ENCODE measurements around the gene PI4KB. TPM values are rescaled to one million over a fixed set of nuclear protein-coding genes. Genes with fewer than 3 reads are reported as not detected.
A peak's percentile ranks its signal among the peaks of the same experiment; 100 is the strongest.

PI4KB gene
- total RNA-seq, 1 experiment from 2014 or later, result 40.6 TPM

GRCh38 chr1:151314137-151314875 lies 12.9 kb downstream of the PI4KB start:
- in situ Hi-C loops (cut with HindIII; ENCODE audit: low sequenced_read_pairs), result no loop called here
- peak; percentile 39 for DNase-seq (ENCODE audit: low spot score)

GRCh38 chr1:151313501-151313900 lies 13.7 kb downstream of the PI4KB start:
- in situ Hi-C loops (cut with HindIII; ENCODE audit: low sequenced_read_pairs), result no loop called here
- DNase-seq (ENCODE audit: low spot score), result no peak

- in situ Hi-C loops (cut with HindIII; ENCODE audit: low sequenced_read_pairs), result no loop called here
- DNase-seq (ENCODE audit: low spot score), result no peak
Measured at GRCh38 chr1:151312826-151313225, 14.4 kb downstream of the PI4KB start.

GRCh38 chr1:151312411-151312810 lies 14.8 kb downstream of the PI4KB start:
- DNase-seq (ENCODE audit: low spot score), result no peak
- in situ Hi-C loops (cut with HindIII; ENCODE audit: low sequenced_read_pairs), result no loop called here

GRCh38 chr1:151311589-151312331 lies 15.5 kb downstream of the PI4KB start:
- in situ Hi-C loops (cut with HindIII; ENCODE audit: low sequenced_read_pairs), result no loop called here
- DNase-seq (ENCODE audit: low spot score), result no peak

- no peak for DNase-seq (ENCODE audit: low spot score)
- in situ Hi-C loops (cut with HindIII; ENCODE audit: low sequenced_read_pairs), result no loop called here
Measured at GRCh38 chr1:151311011-151311410, 16.2 kb downstream of the PI4KB start.

- in situ Hi-C loops (cut with HindIII; ENCODE audit: low sequenced_read_pairs), result no loop called here
- no peak for DNase-seq (ENCODE audit: low spot score)
Measured at GRCh38 chr1:151309811-151310323, 17.3 kb downstream of the PI4KB start.

- DNase-seq (ENCODE audit: low spot score), result no peak
- in situ Hi-C loops (cut with HindIII; ENCODE audit: low sequenced_read_pairs), result no loop called here
Measured at GRCh38 chr1:151294742-151295462, 32.3 kb downstream of the PI4KB start.

GRCh38 chr1:151293093-151293492 lies 34.1 kb downstream of the PI4KB start:
- no peak for DNase-seq (ENCODE audit: low spot score)
- in situ Hi-C loops (cut with HindIII; ENCODE audit: low sequenced_read_pairs), result no loop called here

- no peak for DNase-seq (ENCODE audit: low spot score)
- in situ Hi-C loops (cut with HindIII; ENCODE audit: low sequenced_read_pairs), result no loop called here
Measured at GRCh38 chr1:151292207-151293030, 34.8 kb downstream of the PI4KB start.

- no peak for DNase-seq (ENCODE audit: low spot score)
- in situ Hi-C loops (cut with HindIII; ENCODE audit: low sequenced_read_pairs), result no loop called here
Measured at GRCh38 chr1:151290709-151291303, 36.4 kb downstream of the PI4KB start.

GRCh38 chr1:151289991-151290708 lies 37.1 kb downstream of the PI4KB start:
- no peak for DNase-seq (ENCODE audit: low spot score)
- in situ Hi-C loops (cut with HindIII; ENCODE audit: low sequenced_read_pairs), result no loop called here

GRCh38 chr1:151289080-151289935 lies 37.9 kb downstream of the PI4KB start:
- DNase-seq (ENCODE audit: low spot score), result no peak
- in situ Hi-C loops (cut with HindIII; ENCODE audit: low sequenced_read_pairs), result no loop called here

- no peak for DNase-seq (ENCODE audit: low spot score)
- in situ Hi-C loops (cut with HindIII; ENCODE audit: low sequenced_read_pairs), result no loop called here
Measured at GRCh38 chr1:151288502-151288901, 38.7 kb downstream of the PI4KB start.

- DNase-seq (ENCODE audit: low spot score), result no peak
- in situ Hi-C loops (cut with HindIII; ENCODE audit: low sequenced_read_pairs), result no loop called here
Measured at GRCh38 chr1:151287767-151288500, 39.3 kb downstream of the PI4KB start.

GRCh38 chr1:151287341-151287699 lies 39.9 kb downstream of the PI4KB start:
- no peak for DNase-seq (ENCODE audit: low spot score)
- in situ Hi-C loops (cut with HindIII; ENCODE audit: low sequenced_read_pairs), result no loop called here

Data from G401 (cell line).